GM12873 (cell line): ENCODE data around the gene GRIP2.

Experiments used
- CTCF ChIP-seq: IDR thresholded peaks from 2 replicates; pipeline ENCODE4 v1.5.1; 2012; ENCODE audit warnings: low read depth, mild to moderate bottlenecking, moderate library complexity, low read length, control low read depth; ENCODE audit not compliant: insufficient read depth; ENCODE audit errors: missing control alignments

GRIP2 gene

GRCh38 chr3:14561051-14561960 is 21.2 kb upstream of the GRIP2 start:
- no peak for TF ChIP-seq CTCF

GRCh38 chr3:14560110-14560509 is 20.0 kb upstream of the GRIP2 start:
- TF ChIP-seq CTCF: no peak

GRCh38 chr3:14558029-14558428 is 17.9 kb upstream of the GRIP2 start:
- no peak for TF ChIP-seq CTCF

- TF ChIP-seq CTCF: no peak
These were observed 15.7 kb upstream of the GRIP2 start for GRCh38 chr3:14555835-14556234.

GRCh38 chr3:14554715-14555114 is 14.6 kb upstream of the GRIP2 start:
- TF ChIP-seq CTCF: no peak

- TF ChIP-seq CTCF: no peak
These were observed 13.7 kb upstream of the GRIP2 start for GRCh38 chr3:14553871-14554270.

- TF ChIP-seq CTCF: no peak
These were observed 12.6 kb upstream of the GRIP2 start for GRCh38 chr3:14552717-14553116.
